Measurements from ENCODE around the gene GRK6.
A peak's percentile ranks its signal among the peaks of the same experiment; 100 is the strongest.

The GRK6 gene

GRCh38 chr5:177455036-177455660 is 28.7 kb downstream of the GRK6 start:
- peak; percentile 85 to 93 (median 89) for DNase-seq

DNA sequence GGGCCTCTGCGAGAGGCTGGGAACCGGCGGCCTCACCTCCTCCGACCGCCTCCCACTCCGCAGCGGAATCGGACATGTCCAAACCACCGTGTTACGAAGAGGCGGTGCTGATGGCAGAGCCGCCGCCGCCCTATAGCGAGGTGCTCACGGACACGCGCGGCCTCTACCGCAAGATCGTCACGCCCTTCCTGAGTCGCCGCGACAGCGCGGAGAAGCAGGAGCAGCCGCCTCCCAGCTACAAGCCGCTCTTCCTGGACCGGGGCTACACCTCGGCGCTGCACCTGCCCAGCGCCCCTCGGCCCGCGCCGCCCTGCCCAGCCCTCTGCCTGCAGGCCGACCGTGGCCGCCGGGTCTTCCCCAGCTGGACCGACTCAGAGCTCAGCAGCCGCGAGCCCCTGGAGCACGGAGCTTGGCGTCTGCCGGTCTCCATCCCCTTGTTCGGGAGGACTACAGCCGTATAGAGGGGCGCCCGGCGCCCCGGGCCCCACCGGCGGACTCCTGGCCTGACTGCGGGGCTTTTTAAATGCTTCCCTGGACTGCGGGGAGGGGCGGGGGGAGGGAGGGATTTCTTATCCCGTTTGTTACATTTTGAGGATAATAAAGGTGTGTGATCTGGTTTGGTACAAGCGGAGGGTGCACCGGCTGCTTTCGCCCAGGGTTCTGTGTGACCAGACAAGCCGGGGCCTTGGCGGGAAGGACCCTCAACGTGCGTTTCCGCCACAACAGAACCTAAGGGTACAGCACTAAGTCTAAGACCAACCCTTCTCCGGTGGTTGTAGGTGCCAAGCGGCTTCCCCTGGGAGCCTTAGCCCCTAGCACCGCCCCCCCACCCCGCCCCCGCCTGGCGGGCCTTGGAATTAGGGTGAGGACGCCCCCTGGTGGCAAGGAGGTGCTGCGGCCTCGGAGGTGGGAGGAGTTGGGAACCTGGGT is 29.4 kb downstream of the GRK6 start:
- peak; percentile 90 to 96 (median 90) for DNase-seq

GRCh38 chr5:177456591-177456964 is 30.1 kb downstream of the GRK6 start:
- DNase-seq: no peak

GRCh38 chr5:177456976-177457851 is 30.7 kb downstream of the GRK6 start:
- peak in 3 of 5 donors; percentile 32 to 80 (median 34) for DNase-seq

DNA sequence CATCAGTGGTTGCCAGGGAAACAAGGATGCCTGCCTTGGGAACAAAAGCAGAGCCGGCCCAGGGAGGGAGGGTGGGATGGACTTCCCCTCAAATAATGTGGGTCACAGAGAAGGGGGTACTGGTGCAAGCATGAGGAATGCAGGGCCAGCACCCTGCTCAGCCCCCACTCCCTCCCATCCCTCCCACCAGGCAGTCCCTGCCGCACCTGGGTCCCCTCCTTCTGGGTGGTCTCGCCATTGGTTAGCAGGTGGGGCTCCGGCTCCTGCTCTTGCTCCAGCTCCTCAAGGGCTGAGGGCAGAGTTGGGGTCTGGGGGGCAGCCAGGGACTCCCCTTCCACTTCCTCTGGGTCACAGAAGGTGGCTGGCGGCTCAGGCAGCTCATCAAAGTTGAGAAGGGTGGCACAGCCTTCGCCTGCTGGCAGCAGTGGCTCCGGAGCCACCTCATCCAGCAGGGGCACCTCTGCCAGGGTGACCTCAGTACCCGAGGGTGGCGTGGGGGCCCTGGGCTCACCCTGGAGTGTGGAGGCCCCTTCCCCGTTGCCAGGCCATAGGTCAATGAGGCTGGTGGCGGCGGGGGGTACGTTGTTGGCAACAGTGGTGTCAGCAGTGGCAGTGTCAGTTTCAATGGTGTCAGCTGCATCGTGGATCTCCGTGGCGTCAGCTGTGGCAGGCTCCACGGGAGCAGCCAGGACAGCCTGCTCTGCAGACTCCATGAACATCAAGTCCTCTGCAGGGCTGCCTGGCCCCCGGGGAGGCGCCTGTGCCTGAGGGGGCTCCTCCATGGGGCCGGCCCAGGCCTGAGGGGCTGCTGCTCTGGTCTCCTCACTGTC is 31.6 kb downstream of the GRK6 start:
- no peak for DNase-seq

DNA sequence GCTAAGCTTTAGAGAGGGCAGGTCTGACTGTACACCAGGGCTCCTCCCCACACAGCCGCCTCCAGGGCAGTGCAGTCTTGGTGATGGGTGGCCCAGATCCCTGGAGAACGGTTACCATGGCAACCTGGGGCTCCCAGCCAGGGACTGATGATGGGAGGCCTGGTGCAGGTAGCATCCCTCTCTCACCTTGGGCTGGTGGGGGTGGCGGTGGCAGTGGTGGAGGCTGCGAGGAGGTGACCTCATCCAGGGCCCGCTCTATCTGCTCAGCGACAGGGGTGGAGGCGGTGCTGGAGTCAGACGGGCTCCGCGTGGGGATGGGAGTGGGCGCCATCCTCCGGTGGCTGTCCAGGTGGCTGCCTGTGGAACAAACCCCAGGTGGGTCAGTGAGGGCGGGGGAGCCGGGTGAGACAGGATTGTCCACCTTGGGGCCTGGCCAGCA is 32.5 kb downstream of the GRK6 start:
- DNase-seq: no peak

DNA sequence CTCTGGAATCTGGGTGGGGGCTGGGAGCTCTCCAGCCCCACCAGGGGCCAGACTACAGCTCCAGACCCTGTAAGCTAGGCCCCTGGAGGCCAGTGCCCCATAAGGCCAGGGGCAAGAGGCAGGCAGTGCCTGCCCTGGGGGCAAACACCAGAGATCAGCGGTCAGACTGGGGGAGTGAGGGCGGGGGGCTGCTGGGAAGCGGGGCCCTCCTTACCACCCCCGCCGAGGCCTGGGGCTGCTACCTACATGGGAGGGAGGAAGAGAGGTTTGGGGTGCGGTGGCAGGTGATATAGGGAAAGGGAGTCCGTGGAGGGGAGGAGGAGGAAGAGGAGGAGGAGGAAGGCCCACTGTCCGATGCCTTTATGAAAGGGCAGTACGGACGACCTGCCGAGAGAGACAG is 32.9 kb downstream of the GRK6 start:
- no peak for DNase-seq

- DNase-seq: no peak
Observed at GRCh38 chr5:177459819-177460628, 33.5 kb downstream of the GRK6 start.

DNA sequence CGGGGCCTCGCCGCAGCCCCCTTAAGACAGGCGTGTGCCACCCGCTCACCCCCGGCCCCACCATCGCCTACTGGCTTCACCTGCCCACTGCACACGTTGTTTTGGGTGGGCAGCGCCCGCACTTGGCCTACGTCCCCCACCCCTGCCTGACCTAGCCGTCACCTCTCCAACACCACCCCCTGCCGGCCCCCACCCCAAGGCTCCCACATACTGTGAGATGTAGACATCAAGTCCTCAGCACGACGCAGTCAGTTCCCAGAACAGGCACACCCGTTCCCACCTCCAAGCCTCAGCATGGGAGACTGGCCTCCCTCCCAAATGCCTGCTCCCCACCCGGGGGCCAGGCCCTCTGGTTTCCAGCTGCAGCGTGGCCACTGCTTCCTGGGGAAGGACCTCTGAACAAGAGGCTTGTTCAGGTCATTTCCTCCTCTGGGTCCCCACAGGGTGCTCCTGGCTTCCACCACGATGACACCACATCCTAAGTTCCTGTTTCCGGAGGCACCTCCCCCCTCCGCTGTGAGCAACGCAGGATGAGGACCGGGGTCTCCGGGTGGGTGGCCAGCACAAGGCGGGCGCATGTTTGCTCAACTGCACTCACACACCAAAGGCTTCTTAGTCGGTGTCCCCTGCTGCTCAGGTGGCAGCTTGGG is 35.7 kb downstream of the GRK6 start:
- DNase-seq: no peak

DNA sequence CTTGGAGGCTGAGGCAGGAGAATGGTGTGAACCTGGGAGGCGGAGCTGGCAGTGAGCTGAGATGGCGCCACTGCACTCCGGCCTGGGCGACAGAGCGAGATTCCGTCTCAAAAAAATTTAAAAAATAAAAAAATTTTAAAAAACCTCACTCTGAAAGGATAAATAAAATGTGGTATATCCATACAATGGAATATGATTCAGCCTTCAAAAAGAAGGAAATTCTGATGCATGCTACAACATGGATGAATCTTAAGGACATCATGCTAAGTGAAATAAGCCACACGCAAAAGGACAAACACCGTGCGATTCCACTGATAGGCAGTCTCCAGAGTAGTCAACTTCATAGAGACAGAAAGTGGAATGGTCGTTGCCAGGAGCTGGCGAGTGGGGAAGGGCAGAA is 38.6 kb downstream of the GRK6 start:
- DNase-seq: no peak

DNA sequence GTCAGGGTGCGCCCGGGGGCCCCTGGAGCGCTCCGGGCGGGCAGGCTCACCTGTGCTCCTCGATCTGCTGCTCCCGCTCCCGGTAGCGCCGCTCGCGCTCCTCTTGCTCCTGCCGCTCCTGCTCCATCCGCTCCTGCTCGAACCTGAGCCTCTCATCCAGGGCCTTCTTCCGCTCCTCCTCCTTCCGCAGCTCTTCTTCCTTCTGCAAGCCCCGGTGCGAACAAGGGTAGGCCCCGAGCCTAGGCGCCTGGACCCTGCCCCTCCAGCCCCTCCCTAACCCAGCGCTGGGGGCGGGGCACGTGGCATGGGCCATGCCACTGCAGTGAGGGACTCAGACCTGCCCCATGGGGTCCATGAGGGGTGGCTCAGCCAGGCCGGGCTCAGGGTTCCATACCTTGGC is 40.4 kb downstream of the GRK6 start:
- DNase-seq: no peak

DNA sequence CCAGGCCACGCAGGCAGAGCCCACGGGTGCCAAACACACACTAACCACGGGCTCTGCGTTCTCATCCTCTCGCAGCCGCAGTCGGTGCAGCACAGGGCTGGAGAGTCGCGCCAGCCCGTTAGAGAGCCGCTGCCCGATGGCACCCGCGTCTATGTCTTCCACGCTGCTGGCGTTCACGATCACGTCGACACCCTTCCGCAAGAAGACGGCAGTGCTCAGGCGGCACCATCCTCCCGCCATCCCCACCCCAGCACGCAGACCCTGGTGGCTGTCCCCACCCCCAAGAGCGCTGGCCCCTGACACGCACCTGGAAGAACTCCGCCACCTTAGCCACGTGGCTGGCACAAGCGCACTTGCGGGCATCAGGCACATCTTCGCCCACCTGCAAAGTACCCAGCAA is 41.0 kb downstream of the GRK6 start:
- no peak for DNase-seq

DNA sequence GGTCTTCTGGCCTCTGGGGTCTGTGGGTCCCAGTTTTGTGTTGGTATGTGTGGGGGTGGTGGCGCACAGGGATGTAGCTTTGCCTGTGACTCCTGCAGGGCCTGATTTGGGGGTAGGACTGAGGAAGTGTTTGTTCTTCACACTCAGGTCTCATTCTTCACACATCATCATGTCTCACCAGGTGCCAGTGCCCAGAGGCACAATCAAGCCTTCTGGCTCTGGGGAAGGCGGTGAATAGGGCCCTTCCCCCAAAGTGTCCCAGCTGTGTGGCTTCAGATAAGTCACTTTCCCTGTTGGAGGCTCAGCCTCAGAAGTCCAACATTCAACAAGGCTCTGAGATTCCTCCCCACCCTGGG is 41.8 kb downstream of the GRK6 start:
- DNase-seq: no peak

DNA sequence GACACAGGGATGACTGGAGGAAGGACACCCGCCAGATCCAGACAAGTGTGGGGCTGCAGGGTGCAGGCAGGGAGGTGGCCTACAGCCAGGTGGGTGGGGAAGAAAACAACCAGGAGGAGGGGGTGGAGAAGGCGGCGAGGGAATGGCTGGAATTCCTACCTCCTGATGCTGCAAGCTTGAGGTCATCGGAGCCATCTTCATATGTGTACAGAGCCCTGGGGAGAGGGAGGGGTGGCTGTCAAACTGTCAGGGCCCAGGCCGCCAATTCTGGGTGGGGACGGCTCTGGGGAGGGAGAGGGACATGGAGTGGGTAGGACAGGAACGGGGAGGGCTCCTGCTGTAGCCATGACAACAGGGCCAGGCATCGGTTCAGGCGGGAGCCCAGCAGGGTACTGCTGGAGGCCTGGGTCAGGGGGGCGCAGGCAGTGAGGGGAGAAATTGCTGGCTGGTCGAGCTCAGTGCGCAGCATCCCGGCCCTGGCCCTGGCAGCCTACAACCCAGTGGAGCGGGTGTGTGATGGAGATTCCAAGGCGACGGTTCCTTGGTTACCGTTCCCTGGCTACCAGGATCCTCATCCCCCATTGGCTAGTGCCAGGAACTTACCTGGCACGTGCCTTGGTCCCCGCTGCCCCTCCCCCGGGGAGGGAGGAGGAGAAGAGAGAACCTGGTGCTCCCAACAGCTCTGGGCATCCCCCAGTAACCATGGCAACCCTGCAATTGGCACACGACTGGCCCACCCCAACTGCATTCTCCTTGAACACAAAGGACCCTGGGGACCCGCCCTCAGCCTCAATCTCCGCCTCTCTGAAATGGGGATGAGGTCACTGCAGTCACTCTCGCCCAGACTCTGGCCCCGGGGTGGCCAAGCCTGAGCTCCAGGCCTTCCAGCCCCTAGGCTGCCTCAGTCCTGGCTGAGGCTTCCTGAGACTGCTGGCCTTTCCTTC is 42.5 kb downstream of the GRK6 start:
- DNase-seq: no peak

DNA sequence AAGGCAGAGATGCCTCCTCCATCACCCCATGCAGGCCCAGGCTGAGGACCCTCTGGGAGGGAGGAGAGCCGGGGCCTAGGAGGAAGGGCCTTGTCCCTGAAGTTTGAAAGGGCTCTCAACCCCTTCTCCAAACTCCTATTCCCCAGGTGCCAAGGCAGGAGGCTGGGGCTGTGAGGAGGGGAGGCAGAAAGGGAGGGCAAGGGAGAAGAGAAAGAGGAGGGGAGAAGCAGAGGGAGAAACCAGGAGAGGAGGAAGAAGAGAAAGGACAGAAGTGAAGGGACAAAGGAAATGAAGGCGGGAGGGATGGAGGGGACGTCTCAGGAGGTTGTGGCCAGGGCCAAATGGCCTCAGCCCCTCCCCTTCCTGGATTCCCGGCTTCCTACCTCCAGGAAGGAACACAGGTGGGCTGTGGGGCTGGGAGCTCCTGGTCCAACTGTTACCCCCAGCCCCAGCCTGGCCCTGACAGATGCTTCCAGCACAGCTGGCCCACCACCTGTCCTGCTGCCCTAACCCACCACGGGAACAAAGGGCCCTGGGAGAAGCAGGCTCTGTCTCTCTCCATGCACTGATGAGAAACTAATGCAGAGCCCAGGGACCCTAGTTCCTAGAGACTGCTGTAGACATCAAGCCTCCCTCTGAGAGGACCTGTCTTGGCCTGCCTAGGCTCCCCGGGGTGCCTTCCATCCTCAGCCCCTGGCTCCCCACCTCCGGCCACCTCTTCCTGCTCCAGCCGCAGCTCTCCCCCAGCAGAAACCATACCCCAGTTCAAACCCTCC is 43.5 kb downstream of the GRK6 start:
- no peak for DNase-seq

- no peak for DNase-seq
Observed at GRCh38 chr5:177470759-177471536, 44.5 kb downstream of the GRK6 start.

DNA sequence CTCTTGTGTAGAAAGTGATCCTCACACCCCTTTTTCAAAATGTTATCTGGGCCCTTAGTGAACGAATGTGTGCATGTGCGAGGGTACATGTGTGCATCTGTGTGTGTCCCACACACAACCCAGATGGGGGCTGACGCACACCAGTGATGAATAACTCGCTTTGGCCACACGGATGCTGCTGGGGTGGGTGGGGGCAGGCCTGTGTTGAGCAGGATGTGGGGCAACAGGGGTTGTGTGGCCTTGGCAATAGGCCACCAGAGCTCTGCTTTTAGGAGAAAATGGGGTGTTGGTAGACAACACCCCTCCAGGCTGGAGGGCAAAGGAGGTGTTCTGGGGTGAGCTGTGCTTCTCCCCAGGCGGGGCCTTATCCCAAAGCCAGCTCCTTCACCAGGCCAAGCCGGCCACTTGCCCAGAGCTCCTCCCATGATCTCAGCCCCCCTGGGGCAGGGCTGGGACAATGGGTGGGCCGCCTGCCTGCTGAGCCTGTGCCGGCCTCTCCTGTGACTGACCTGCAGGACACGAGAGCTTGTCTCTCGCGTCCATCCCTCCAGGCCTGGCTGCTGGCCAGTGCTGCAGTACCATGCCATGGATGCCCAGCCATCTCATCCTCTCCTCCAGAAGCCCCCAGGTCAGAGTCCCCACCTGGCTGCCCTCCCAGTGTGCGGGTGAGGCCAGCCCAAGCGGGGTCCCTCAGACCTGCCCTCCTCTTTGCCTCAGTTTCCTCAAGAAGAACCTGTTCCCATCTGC is 45.3 kb downstream of the GRK6 start:
- no peak for DNase-seq
